ENCODE data around the gene DSCAM.

GRCh38 chr21:40699366-40699765 is 147.6 kb downstream of the DSCAM start:
- TF ChIP-seq CTCF (IDR thresholded peaks at IDR 0.05) (no peak), EZH2 (IDR thresholded peaks at IDR 0.05; ENCODE audit: borderline replicate concordance, insufficient read depth, low read depth, low read length, poor library complexity, severe bottlenecking) (no peak)
